Left cardiac atrium (tissue), 4 donors: ENCODE data around the gene PTTG1IP. TPM values are rescaled to one million over a fixed set of nuclear protein-coding genes. Genes with fewer than 3 reads are reported as not detected.
"Not testable (repeated sequence)": the region's sequence is repeated elsewhere in the genome, so short reads cannot be mapped to it uniquely, and the experiment has no call there.

Experiments used
- ATAC-seq, 2 donors: fragments of 200-7000 bp; cut with Tn5 transposase; one replicate each; pipeline ENCODE4 v1.9.1; 2020; ENCODE audit warnings: mild to moderate bottlenecking in 2 of 2, moderate library complexity in 2 of 2
- DNase-seq: peaks from one replicate; pipeline ENCODE4 v3.0.0-alpha.2; 2020
- intact Hi-C, 2 donors: fragments of 100-400 bp; cut with DNase I; formaldehyde crosslinking; loops; one replicate each; pipeline versions ENCODE4 v1.14.1 to v1.15.1; 2022 to 2023
- total RNA-seq, 2 donors: library from RNA; stranded (reverse); fragmentation: NEBNext Ultra II Directional; extraction: Animal tissue kit (Norgen Biotek cat#: 25700); gene quantifications; one replicate each; pipeline ENCODE4 v1.2.1, GENCODE V29; 2021
- donor health status: DM: no; HTN: yes; CAD: no.
- donor health status: DM: no; HTN: yes; CAD: no; lungs with severe emphysema.
- donor health status: DM: yes; HTN: yes; CAD: no.
- donor health status: Dilated cardiomyopathy.

PTTG1IP gene
- total RNA-seq, 2 donors from 2014 or later = 181 to 195 TPM

- intact Hi-C loops = no loop called here
- DNase-seq = no peak
- ATAC-seq = no peak
These were observed 14.5 kb upstream of the PTTG1IP start for GRCh38 chr21:44887807-44888580.

DNA sequence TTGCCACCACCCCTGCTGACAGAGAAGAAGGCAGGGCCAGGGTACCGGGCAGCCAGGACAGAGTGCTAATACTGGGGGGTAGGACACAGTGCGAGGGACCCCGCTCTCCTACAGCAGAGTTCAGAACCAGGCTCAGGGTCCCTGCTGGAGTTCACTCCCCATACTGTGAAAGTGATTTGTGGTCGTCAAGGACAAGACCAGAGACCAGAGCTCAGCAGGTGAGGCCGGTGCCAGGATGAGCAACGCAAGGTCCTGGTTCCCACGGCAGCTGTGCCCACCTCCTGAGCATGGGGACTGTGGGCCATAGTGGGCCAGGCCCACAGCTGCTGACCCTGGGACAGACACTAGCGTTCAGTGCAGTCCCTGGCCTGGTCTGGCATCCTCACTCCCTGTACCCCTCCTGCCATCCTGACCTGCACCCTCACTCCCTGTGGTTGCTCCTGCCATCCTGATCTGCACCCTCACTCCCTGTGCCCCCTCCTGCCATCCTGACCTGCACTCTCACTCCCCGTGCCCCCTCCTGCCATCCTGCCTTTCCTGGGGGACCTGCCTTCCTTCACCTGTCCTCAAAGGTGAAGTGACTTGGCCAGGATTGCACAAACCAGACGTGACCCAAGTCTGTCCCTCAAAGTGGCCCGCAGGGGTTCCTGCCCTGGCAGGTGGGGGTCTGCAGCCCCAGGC, 13.8 kb upstream of the PTTG1IP start:
- intact Hi-C loops = no loop called here
- ATAC-seq = no peak
- no peak for DNase-seq

DNA sequence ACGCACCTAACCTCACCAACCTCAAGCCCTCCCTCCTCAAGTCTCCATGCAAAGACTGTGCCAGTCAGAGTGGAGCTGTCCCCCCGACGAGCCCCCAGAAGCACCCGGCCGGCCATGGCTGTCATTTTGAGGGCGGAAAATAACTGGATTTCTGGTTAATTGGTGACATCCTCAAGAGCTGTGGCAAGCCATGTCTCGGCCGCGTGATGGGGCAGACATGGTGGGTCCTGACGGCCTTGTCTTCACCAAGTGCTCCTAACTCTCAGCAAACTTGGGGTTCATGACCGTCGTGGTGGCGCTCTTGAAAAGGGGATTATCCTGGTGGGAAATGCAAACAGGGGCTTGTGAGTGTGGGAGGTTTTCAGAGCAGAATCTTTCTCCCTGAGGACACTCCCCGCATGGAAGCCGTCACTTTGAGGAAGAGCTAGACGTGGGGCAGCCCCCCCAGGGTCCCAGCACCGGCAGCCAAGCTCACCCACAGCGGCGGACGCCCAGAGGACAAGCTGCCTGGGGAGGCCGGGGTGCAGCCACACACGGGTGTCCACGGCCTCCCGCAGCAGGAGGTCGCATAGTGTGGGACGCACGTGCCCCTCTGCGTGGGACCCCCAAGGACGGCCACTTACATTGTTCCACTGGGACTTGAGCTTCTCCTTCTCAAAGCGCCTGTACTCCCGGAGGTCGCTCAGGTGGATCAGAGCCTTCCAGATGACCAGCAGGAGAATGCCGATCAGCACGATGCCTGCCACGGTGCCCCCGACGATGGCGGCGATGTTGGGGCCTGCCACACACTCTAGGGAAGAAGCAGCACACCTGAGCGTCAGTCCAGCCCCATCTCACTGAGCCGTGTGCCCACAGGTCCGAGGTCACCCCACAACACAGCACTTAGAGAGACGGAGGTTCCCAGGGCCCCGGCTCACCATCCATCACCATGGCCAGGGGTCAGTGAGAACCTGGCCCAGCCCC, 12.9 kb upstream of the PTTG1IP start:
- ATAC-seq (no peak), DNase-seq (no peak)
- intact Hi-C loops = no loop called here

- DNase-seq (no peak), ATAC-seq (no peak)
- intact Hi-C loops = no loop called here
These were observed 12.1 kb upstream of the PTTG1IP start for GRCh38 chr21:44885615-44886014.

- no peak for DNase-seq
- intact Hi-C loops = no loop called here
These were observed 10.6 kb upstream of the PTTG1IP start for GRCh38 chr21:44884097-44884496.

GRCh38 chr21:44883250-44883649, 9.8 kb upstream of the PTTG1IP start:
- intact Hi-C loops = no loop called here
- DNase-seq (no peak), ATAC-seq (no peak)

More at GRCh38 chr21:44884097-44884496, 10.6 kb upstream of the PTTG1IP start:
- no peak for ATAC-seq

- DNase-seq (no peak), ATAC-seq (peak in 1 of 2 donors; percentile 3)
- intact Hi-C loops = no loop called here
These were observed 7.8 kb upstream of the PTTG1IP start for GRCh38 chr21:44881198-44881872.

- ATAC-seq = peak; percentile 17 to 31
- intact Hi-C loops = no loop called here
- no peak for DNase-seq
These were observed 7.1 kb upstream of the PTTG1IP start for GRCh38 chr21:44880405-44881197.

DNA sequence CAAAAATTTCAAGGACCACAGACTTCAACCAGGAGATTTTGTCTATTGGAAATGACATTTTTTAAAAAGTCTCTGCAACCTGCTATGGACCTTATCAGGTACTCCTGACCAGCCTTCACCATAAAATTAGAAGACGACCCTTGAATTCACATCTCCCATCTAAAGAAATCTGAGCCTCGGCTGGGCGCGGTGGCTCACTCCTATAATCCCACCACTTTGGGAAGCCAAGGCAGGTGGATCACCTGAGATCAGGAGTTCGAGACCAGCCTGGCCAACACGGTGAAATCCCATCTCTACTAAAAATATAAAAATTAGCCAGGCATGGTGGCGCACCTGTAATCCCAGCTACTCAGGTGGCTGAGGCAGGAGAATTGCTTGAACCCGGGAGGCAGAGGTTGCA, 5.7 kb upstream of the PTTG1IP start:
- not testable (repeated sequence) for ATAC-seq, DNase-seq
- intact Hi-C loops = loop anchor here in 1 of 2 donors (5.0 kb wide), 1 partner anchor 77 kb away; the partner anchor contains the start of gene UBE2G2

DNA sequence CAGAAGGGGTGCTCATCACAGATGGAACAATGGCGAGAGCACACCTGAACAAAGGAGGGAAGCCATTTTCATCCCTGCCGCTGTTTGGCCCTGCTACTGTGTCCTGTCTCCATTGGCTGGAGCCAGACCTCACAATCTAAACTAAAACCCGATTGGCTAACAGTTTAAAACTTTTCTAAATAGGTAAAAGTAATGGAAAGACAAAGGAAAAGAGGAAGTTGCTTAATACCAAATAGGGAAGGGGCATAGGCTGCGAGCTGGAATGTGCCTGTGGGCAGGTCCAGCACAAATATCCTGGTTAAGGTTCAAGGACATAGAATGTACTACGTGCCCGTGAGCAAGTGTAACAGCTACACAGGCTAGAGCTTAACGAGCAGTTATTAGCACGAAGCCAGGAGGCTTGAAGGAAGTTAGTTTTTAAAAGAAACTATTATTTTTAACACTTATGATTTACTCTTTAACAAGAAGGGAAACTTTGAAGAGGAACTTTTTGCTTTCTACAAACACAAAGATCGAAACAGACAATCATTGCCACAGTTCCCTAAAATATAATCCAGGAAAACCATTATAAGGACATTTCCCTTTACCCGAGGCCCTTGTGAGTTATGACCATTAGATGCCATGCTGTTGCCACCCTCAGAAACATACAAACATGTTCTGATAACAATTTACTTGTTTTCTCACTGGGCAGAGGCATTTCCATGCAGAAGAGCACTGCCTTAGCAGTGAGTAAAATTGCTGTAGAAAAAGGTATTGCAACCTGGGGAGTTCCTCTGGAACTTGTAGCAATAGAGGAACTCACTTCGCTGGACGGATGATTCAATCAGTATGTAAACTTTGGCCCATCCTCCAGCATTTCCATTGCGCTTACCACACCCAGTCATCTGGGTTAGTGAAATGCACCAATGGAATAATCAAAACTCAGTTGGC, 4.8 kb upstream of the PTTG1IP start:
- DNase-seq (no peak), ATAC-seq (no peak)
- intact Hi-C loops = loop anchor here in 1 of 2 donors (5.0 kb wide), 1 partner anchor 76 kb away; the partner anchor contains the start of gene UBE2G2

- no peak for DNase-seq
- intact Hi-C loops = loop anchor here in 1 of 2 donors (5.0 kb wide), 1 partner anchor 75 kb away; the partner anchor contains the start of gene UBE2G2
- ATAC-seq = no peak
These were observed 3.5 kb upstream of the PTTG1IP start for GRCh38 chr21:44876849-44877575.

GRCh38 chr21:44875316-44875700, 1.8 kb upstream of the PTTG1IP start:
- ATAC-seq = no peak
- DNase-seq = no peak
- intact Hi-C loops = loop anchor here (2.0 to 5.0 kb wide), 2 partner anchors 73 to 75 kb away; partner anchors contain the start of gene UBE2G2 (in 2 of the 2)

DNA sequence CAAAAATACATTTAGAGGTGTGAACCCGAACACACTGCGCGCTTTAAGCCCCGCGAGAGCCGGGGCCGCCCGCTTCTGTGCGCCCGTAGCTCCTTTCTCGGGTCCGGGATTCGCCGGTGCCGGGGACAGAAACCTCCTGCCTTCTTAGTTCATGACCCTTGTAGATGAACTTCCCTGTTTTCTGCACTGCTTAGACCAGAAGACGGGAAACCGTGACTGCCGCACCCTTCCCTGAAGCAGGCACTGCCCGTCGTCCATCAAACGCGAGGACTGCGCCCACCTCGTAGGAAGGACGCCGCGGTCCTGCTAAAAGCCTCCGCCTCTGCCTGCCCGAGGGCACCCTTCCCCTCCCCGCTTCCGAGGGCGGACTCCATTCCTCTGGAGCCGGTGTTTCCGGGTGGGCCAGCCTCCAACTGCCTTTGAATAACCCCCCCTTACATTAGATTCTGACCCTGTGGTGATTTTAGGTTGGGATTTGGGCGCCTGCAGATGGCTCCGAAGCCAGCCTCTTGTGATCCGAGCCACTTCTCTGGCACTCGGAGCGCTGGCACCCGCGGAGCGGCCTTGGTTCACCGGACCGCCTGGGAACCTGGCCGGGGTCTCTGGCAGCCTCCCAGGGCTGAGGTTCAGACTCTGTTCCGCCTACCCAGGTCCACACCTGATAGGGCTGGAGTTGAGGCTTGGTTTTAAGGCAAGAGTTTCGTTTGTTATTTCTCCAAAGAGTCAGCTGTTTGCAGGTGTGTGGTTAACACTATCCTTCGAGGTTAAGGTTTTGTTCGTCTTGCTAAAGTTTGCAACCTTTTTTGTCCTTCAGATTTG, 1.2 kb upstream of the PTTG1IP start:
- peak; percentile 87 for DNase-seq
- peak; percentile 12 to 35 for ATAC-seq
- intact Hi-C loops = loop anchor here (2.0 to 5.0 kb wide), 3 partner anchors 57 to 74 kb away; partner anchors contain the start of genes SUMO3 (in 2 of the 2) and UBE2G2 (in 2 of the 2)

DNA sequence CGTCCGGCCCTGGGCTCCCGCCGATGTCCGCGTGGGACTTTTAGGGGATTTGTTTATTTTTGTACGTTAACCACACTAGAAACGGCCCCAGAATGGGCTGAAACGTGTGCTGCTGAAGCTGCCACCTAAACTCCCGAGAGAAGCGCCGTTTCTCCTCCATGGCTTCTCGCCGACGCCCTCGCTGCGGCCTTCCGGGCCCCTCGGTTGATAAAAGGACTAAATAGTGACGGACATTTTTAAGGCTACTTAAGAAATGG, 678 bp upstream of the PTTG1IP start:
- intact Hi-C loops = loop anchor here (2.0 to 5.0 kb wide), 2 partner anchors 57 to 73 kb away; partner anchors contain the start of genes SUMO3 (in 2 of the 2) and UBE2G2 (in 1 of the 2)
- ATAC-seq (no peak), DNase-seq (no peak)

DNA sequence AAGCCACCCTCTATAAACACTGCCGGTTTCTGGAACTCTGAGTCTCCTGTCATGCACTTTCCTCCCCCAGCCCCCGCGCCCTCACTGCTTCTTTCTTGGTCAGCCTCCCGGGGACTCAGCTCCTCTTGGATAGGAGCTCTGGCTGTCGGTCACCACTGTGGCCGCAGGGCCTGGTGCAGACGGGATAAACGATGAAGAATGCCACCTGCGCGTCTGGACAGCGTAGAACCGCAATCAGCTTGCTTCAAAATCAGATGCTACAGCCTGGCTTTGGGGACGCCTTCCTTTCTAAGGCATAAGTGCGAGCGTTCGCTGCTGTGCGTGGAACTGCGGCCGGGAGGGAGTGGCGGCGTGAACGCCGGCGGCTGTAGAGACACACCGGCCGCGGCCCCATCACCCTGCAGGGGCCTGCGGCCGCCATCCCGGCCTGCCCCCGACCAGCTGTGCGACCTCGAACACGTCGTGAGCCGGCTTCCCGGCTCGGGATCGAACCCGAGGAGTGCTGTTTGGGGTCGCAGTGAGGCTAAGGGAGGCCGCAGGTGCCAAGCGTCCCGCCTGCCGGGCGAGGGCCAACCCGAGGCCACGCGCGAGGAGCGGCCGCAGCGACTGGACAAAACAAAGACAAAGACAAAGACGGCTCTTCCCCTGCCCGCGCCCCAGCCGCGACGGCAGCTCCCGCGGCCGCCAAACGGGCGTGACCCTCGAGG, 688 bp downstream of the PTTG1IP start:
- peak; percentile 55 for DNase-seq
- intact Hi-C loops = loop anchor here (5.0 kb wide), 1 partner anchor 56 kb away; the partner anchor contains the start of gene SUMO3 (in 2 of the 2)

More for the DNA sequence above, 688 bp downstream of the PTTG1IP start:
- ATAC-seq = peak; percentile 0 to 4
